ENCODE results near the gene ARHGEF16.

- TF ChIP-seq CTCF (IDR thresholded peaks at IDR 0.05) (no peak), POLR2A (IDR thresholded peaks at IDR 0.05) (no peak)
Measured at GRCh38 chr1:3478187-3478586, 23.7 kb downstream of the ARHGEF16 start.

Data from heart left ventricle (tissue), 13 donors.